Stomach smooth muscle (tissue), 2 donors: ENCODE measurements around the gene RAD50.

Source experiments
- H3K27ac ChIP-seq: one replicate; pipeline ENCODE4 v1.7.0; 2013; ENCODE audit warnings: mild to moderate bottlenecking, low read length, inconsistent platforms
- H3K27me3 ChIP-seq, 2 donors: one replicate each; pipeline ENCODE4 v1.7.0; 2013; ENCODE audit warnings: low read length in 2 of 2; ENCODE audit not compliant: insufficient read depth in 2 of 2, control insufficient read depth in 1 of 2
- H3K36me3 ChIP-seq, 2 donors: one replicate each; pipeline ENCODE4 v1.7.0; 2013; ENCODE audit warnings: low read length in 2 of 2; ENCODE audit not compliant: control insufficient read depth in 2 of 2, insufficient read depth in 2 of 2
- H3K4me1 ChIP-seq: one replicate; pipeline ENCODE4 v1.7.0; 2013; ENCODE audit warnings: low read length; ENCODE audit not compliant: control insufficient read depth, insufficient read depth
- H3K4me3 ChIP-seq, 2 donors: one replicate each; pipeline ENCODE4 v1.7.0; 2013; ENCODE audit warnings: low read length in 2 of 2
- H3K9ac ChIP-seq, 2 donors: one replicate each; pipeline ENCODE4 v1.7.0; 2013; ENCODE audit warnings: low read length in 2 of 2, mild to moderate bottlenecking in 1 of 2
- H3K9me3 ChIP-seq, 2 donors: one replicate each; pipeline ENCODE4 v1.7.0; 2013; ENCODE audit warnings: low read length in 2 of 2; ENCODE audit not compliant: control insufficient read depth in 2 of 2
- donor health status: healthy.
- donor health status: Pancreatic carcinoma.

The RAD50 gene

GRCh38 chr5:132678735-132679134 is 122.0 kb downstream of the RAD50 start:
- H3K27me3 ChIP-seq, result no peaks in the 10 kb centered on the region
- no peak overlapping the region for H3K4me3 ChIP-seq
- no peaks in the 10 kb centered on the region for H3K9me3 ChIP-seq
- peaks cover 14% of the 10 kb centered on the region for H3K4me1 ChIP-seq
- H3K27ac ChIP-seq, result no peak overlapping the region
- H3K36me3 ChIP-seq, result no peaks in the 10 kb centered on the region
- no peak overlapping the region for H3K9ac ChIP-seq

GRCh38 chr5:132679166-132679565 is 122.4 kb downstream of the RAD50 start:
- H3K27ac ChIP-seq, result no peak overlapping the region
- H3K9me3 ChIP-seq, result no peaks in the 10 kb centered on the region
- no peak overlapping the region for H3K9ac ChIP-seq
- H3K36me3 ChIP-seq, result no peaks in the 10 kb centered on the region
- no peaks in the 10 kb centered on the region for H3K27me3 ChIP-seq
- H3K4me1 ChIP-seq, result peaks cover 13% of the 10 kb centered on the region
- H3K4me3 ChIP-seq, result no peak overlapping the region

DNA sequence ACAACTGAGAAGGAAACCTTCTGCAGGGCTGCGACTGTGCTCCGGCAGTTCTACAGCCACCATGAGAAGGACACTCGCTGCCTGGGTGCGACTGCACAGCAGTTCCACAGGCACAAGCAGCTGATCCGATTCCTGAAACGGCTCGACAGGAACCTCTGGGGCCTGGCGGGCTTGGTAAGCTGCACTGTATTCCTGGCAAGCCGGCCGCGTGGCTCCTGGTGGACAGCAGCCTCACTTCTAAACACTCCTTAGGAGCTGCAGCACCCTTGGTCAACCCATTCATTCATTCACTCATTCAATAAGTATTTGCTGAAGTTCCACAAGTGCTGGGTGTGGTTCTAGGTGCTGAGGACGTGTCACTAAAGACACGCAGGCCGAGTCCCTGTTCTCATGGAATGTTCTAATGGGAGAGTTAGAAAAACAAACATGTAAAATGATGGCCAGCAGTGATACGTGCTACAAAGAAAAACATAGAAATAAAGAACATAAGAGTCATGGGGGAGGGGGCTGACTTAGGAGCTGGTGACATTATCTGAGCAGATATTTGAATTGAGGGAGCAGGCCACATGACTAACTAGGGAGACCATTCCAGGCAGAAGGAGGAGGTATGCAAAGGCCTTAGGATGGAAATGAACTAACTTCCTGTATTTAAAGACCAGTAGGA is 123.1 kb downstream of the RAD50 start:
- no peak overlapping the region for H3K4me3 ChIP-seq
- no peak overlapping the region for H3K9ac ChIP-seq
- H3K27ac ChIP-seq, result no peak overlapping the region
- no peaks in the 10 kb centered on the region for H3K9me3 ChIP-seq
- peaks cover 8% of the 10 kb centered on the region for H3K4me1 ChIP-seq
- H3K27me3 ChIP-seq, result no peaks in the 10 kb centered on the region
- no peaks in the 10 kb centered on the region for H3K36me3 ChIP-seq

DNA sequence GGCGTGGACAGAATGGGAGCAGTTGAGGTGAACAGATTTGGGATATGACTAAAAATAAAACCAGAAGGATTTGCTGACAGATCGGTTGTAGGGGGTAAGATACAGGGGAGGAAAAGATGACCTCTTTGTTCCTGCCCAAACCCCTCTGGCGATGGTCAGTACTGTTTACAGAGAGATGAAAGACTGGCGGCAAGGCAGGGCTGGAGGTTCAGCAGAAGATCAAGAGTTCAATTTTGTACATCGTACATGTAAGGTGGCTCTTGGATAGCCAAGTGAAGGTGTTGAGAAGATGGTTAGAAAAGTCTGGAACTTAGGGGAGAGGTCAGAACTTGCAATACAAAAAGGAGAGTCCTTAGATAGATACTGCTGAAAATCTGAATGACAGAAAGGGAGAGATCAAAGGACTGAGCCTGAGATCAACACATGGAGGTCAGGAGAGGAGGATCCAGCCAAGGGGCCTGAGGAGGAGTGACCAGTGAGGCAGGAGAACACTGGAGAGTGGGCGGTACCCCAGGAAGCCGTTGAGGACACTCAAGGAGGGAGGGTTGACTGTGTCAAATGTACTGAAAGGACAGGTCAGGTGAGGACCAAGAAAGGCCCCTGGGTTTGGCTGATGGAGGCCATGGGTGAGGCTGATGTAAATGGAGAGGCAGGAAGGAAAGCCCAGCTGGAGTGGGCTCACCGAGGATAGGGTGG is 124.2 kb downstream of the RAD50 start:
- H3K4me3 ChIP-seq, result no peak overlapping the region
- no peaks in the 10 kb centered on the region for H3K27me3 ChIP-seq
- H3K9ac ChIP-seq, result no peak overlapping the region
- no peaks in the 10 kb centered on the region for H3K9me3 ChIP-seq
- no peak overlapping the region for H3K27ac ChIP-seq
- no peaks in the 10 kb centered on the region for H3K36me3 ChIP-seq
- peaks cover 4% of the 10 kb centered on the region for H3K4me1 ChIP-seq

GRCh38 chr5:132681476-132681831 is 124.7 kb downstream of the RAD50 start:
- H3K9ac ChIP-seq, result no peak overlapping the region
- H3K27ac ChIP-seq, result no peak overlapping the region
- no peak overlapping the region for H3K4me3 ChIP-seq

DNA sequence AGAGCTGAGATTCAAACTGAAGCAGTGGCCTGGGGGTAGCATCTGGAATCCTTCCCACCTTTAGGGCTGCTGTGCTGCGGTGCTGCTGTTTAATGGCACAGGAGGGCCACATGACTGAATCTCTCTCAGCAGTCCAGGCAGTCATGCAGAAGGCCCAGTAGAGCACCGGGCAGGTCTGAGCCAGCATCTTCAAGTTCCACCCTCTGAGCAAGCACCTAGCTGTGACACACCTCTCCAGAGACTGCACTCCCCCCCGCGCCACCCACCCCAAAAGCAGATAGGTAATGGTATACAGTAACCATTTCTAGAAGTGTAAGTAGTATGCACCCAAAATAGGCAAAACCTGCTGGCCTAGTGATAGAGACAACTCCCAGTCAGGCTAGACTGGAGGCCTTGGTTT is 125.2 kb downstream of the RAD50 start:
- H3K9me3 ChIP-seq, result no peaks in the 10 kb centered on the region
- no peak overlapping the region for H3K9ac ChIP-seq
- H3K4me1 ChIP-seq, result peaks cover 4% of the 10 kb centered on the region
- no peak overlapping the region for H3K27ac ChIP-seq
- no peaks in the 10 kb centered on the region for H3K36me3 ChIP-seq
- no peak overlapping the region for H3K4me3 ChIP-seq
- no peaks in the 10 kb centered on the region for H3K27me3 ChIP-seq

More at GRCh38 chr5:132681476-132681831, 124.7 kb downstream of the RAD50 start:
- Histone ChIP-seq H3K9me3 (no peaks in the 10 kb centered on the region), H3K36me3 (no peaks in the 10 kb centered on the region), H3K4me1 (peaks cover 4% of the 10 kb centered on the region), H3K27me3 (no peaks in the 10 kb centered on the region)

- H3K9ac ChIP-seq, result no peak overlapping the region
- no peaks in the 10 kb centered on the region for H3K27me3 ChIP-seq
- no peaks in the 10 kb centered on the region for H3K36me3 ChIP-seq
- H3K4me1 ChIP-seq, result no peaks in the 10 kb centered on the region
- H3K9me3 ChIP-seq, result no peaks in the 10 kb centered on the region
- H3K4me3 ChIP-seq, result no peak overlapping the region
- no peak overlapping the region for H3K27ac ChIP-seq
Measured at GRCh38 chr5:132684491-132684890, 127.7 kb downstream of the RAD50 start.

DNA sequence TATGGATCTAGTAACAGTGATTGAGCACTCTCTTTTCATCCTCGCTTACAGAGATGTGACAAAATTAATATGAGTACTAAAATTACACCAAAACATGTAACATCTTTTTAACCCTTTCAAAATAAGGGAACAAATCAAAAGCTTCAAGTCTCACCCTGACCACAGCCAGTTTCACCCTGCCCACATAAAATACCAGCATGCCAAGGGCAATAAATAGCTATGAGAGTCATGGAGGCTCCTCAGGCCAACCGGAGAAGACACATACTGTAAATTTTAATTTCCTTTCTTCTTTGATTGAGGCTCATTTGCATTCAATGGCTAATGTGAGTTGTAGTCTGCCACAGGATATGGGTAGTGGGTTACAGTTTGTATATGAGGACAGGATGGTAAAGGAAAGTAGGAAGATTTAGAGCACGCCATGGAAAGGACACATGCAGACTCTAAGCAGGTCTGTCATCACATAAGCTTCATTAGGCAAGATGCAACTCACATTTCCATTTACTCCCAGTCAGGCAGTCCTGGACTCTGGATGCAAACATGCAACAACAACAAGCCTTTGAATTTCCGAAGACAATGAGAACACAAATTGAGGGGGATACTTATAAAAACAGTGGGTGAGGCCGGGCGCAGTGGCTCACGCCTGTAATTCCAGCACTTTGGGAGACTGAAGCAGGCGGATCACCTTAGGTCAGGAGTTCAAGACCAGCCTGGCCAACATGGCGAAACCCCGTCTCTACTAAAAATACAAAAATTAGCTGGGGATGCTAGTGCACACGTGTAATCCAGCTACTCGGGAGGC is 128.3 kb downstream of the RAD50 start:
- Histone ChIP-seq H3K9me3 (no peaks in the 10 kb centered on the region), H3K27ac (no peak overlapping the region), H3K27me3 (no peaks in the 10 kb centered on the region), H3K4me3 (no peak overlapping the region), H3K36me3 (no peaks in the 10 kb centered on the region), H3K9ac (no peak overlapping the region), H3K4me1 (no peaks in the 10 kb centered on the region)

GRCh38 chr5:132686193-132686592 is 129.4 kb downstream of the RAD50 start:
- no peaks in the 10 kb centered on the region for H3K36me3 ChIP-seq
- no peak overlapping the region for H3K27ac ChIP-seq
- no peaks in the 10 kb centered on the region for H3K4me1 ChIP-seq
- H3K27me3 ChIP-seq, result no peaks in the 10 kb centered on the region
- H3K9me3 ChIP-seq, result no peaks in the 10 kb centered on the region
- H3K9ac ChIP-seq, result no peak overlapping the region
- no peak overlapping the region for H3K4me3 ChIP-seq

- Histone ChIP-seq H3K9me3 (no peaks in the 10 kb centered on the region), H3K27me3 (no peaks in the 10 kb centered on the region), H3K27ac (no peak overlapping the region), H3K4me1 (no peaks in the 10 kb centered on the region), H3K36me3 (no peaks in the 10 kb centered on the region), H3K4me3 (no peak overlapping the region), H3K9ac (no peak overlapping the region)
Measured at GRCh38 chr5:132687995-132688394, 131.2 kb downstream of the RAD50 start.
